Osteocyte (in vitro differentiated cells): ENCODE data around the gene CACNG1. TPM values are rescaled to one million over a fixed set of nuclear protein-coding genes. Genes with fewer than 3 reads are reported as not detected.
A peak's percentile ranks its signal among the peaks of the same experiment; 100 is the strongest.

Source experiments
- DNase-seq: peaks from one replicate; pipeline ENCODE4 v3.0.0; 2021; ENCODE audit warnings: mixed read lengths; ENCODE audit not compliant: unreplicated experiment; ENCODE audit errors: extremely low spot score
- H3K27ac Mint-ChIP-seq: one replicate; pipeline ENCODE4 v1.8.0; 2021; ENCODE audit warnings: mild to moderate bottlenecking, mixed read lengths; ENCODE audit not compliant: unreplicated experiment
- H3K27me3 Mint-ChIP-seq: one replicate; pipeline ENCODE4 v1.8.0; 2021; ENCODE audit warnings: mixed read lengths; ENCODE audit not compliant: unreplicated experiment
- H3K36me3 Mint-ChIP-seq: one replicate; pipeline ENCODE4 v1.8.0; 2021; ENCODE audit warnings: mixed read lengths; ENCODE audit not compliant: unreplicated experiment
- H3K4me1 Mint-ChIP-seq: one replicate; pipeline ENCODE4 v1.8.0; 2021; ENCODE audit warnings: mixed read lengths; ENCODE audit not compliant: unreplicated experiment
- H3K4me3 Mint-ChIP-seq: one replicate; pipeline ENCODE4 v1.8.0; 2021; ENCODE audit warnings: mild to moderate bottlenecking, moderate library complexity, mixed read lengths; ENCODE audit not compliant: unreplicated experiment
- H3K9me3 Mint-ChIP-seq: one replicate; pipeline ENCODE4 v1.8.0; 2021; ENCODE audit warnings: mixed read lengths; ENCODE audit not compliant: unreplicated experiment
- CTCF ChIP-seq: fragments of 200-600 bp; sonication (generic); IDR thresholded peaks from 2 replicates; pipeline ENCODE4 v1.5.0; 2021; ENCODE audit warnings: antibody characterized with exemption, mild to moderate bottlenecking, moderate library complexity
- total RNA-seq: library from RNA; stranded (reverse); gene quantifications from 2 replicates; pipeline ENCODE4 v1.2.1, GENCODE V29; 2021

CACNG1 gene
- total RNA-seq, 1 donor from 2014 or later = not detected

- peak; percentile 78 for DNase-seq
- H3K27ac Mint-ChIP-seq = no peak overlapping the region
- H3K9me3 Mint-ChIP-seq = peaks cover 3% of the 10 kb centered on the region
- no peaks in the 10 kb centered on the region for H3K36me3 Mint-ChIP-seq
- H3K4me1 Mint-ChIP-seq = no peaks in the 10 kb centered on the region
- H3K4me3 Mint-ChIP-seq = no peak overlapping the region
- H3K27me3 Mint-ChIP-seq = no peaks in the 10 kb centered on the region
- TF ChIP-seq CTCF = no peak
Observed at GRCh38 chr17:67055041-67055443, 10.7 kb downstream of the CACNG1 start.

GRCh38 chr17:67055811-67056745 lies 11.7 kb downstream of the CACNG1 start:
- Mint-ChIP-seq H3K4me3 (no peak overlapping the region), H3K4me1 (no peaks in the 10 kb centered on the region), H3K36me3 (no peaks in the 10 kb centered on the region), H3K27me3 (no peaks in the 10 kb centered on the region), H3K9me3 (peaks cover 3% of the 10 kb centered on the region), H3K27ac (no peak overlapping the region)
- peak; percentile 79 for DNase-seq
- TF ChIP-seq CTCF = no peak

GRCh38 chr17:67056746-67057490 lies 12.6 kb downstream of the CACNG1 start:
- no peak overlapping the region for H3K27ac Mint-ChIP-seq
- H3K4me1 Mint-ChIP-seq = no peaks in the 10 kb centered on the region
- H3K36me3 Mint-ChIP-seq = no peaks in the 10 kb centered on the region
- H3K4me3 Mint-ChIP-seq = no peak overlapping the region
- H3K27me3 Mint-ChIP-seq = no peaks in the 10 kb centered on the region
- H3K9me3 Mint-ChIP-seq = peaks cover 3% of the 10 kb centered on the region
- no peak for TF ChIP-seq CTCF
- peak; percentile 59 for DNase-seq

GRCh38 chr17:67058036-67058435 lies 13.7 kb downstream of the CACNG1 start:
- no peaks in the 10 kb centered on the region for H3K36me3 Mint-ChIP-seq
- H3K27ac Mint-ChIP-seq = no peak overlapping the region
- peaks cover 2% of the 10 kb centered on the region for H3K4me1 Mint-ChIP-seq
- no peak for TF ChIP-seq CTCF
- peaks cover 3% of the 10 kb centered on the region for H3K9me3 Mint-ChIP-seq
- peak; percentile 49 for DNase-seq
- H3K27me3 Mint-ChIP-seq = no peaks in the 10 kb centered on the region
- no peak overlapping the region for H3K4me3 Mint-ChIP-seq

- Mint-ChIP-seq H3K4me3 (no peak overlapping the region), H3K27me3 (no peaks in the 10 kb centered on the region), H3K4me1 (peaks cover 7% of the 10 kb centered on the region), H3K36me3 (no peaks in the 10 kb centered on the region), H3K27ac (no peak overlapping the region), H3K9me3 (peaks cover 3% of the 10 kb centered on the region)
- DNase-seq = no peak
- no peak for TF ChIP-seq CTCF
Observed at GRCh38 chr17:67059372-67059771, 15.0 kb downstream of the CACNG1 start.
